Hair follicular keratinocyte (primary cell): ENCODE results near the gene CCDC28B. TPM values are rescaled to one million over a fixed set of nuclear protein-coding genes. Genes with fewer than 3 reads are reported as not detected.

ENCODE experiments used
- total RNA-seq: library from RNA; depleted of rRNA; stranded (reverse); fragments of >200 nt; gene quantifications from 2 replicates; pipeline ENCODE4 v1.2.3, GENCODE V29; 2015

The CCDC28B gene
- 9.0 and 10.8 TPM in 2 replicates for total RNA-seq

DNA sequence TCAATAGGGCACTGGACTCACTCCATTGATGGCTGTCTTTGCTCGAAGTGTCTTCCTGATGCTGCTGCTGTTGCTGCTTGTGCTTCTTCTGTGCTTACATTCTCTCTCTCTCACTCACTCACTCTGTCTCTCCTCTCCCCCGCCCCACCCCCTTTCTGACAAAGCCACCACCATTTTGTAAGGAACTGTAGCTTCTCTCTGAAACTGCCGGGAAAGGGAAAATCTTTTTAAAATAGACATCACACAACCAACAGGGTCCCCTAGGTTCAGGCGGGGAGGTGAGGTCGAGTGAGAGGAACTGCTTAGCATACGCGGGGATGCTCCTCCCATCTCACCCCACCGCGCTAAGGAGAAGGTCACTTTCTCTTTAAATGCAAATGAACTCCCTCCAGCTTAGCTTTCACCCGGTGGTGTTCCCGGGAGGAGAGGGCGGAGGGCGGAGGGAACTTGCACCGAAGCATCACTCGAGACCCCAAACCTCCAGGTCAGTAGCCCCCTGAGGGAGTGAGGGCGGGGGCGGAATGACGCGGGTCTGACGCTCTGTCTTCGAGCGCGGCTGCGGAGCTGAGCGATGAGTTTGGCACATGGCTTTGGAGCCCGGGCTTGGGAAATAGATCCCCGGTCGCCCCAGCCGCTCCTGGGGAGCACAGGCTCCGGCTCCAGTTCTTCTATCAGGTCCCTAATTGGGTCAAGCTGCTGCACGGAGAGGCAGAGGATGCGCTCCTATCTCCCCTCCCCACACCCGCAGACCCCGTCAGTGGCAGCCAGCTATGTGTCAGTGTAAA is at the start of gene CCDC28B:
Gene CCDC28B (plus strand): TSS at position 370 of the 785 bp plus-strand sequence. CDS start 1,341 bp downstream, outside the sequence.

DNA sequence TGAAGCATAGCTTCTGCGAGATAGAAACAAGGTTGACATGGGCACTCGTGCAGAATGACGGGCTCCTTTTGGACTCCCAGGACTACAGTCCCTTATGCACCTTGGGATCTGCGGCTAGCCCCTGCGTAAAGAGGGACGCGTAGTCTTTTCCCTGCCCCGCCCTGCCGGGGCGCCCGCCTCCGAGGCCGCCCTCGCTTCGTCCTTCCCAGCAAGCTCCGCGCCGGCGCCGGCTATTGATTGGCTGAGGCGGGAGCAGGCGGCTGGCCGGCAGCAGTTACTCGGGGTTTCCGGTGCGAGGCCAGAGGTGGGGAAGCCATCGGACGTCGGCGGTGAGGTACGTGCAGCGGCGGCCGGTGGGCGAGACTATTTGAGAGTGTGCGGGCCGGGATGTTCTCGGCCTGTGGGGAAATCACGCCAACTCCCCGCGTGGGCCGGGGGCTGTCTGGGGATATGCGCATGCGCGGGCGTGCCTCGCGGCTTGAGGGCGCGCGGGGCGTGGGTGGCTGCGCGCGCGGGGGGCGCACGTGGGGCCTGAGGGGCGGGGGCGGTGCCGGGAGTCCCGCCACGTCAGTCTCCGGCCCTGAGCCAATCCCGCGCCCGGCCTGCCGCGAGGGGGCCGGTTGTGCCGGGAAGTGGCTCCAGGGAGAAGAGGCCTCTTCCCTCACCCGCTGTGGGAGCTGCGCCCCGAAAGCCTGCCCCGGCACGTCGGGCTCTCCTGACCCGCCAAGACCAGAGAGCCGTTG is 20.8 kb upstream of the CCDC28B start, which contains the start of gene TXLNA:
Gene TXLNA (plus strand): TSS at position 233 of the 743 bp plus-strand sequence. CDS start 671 bp downstream, outside the sequence.

DNA sequence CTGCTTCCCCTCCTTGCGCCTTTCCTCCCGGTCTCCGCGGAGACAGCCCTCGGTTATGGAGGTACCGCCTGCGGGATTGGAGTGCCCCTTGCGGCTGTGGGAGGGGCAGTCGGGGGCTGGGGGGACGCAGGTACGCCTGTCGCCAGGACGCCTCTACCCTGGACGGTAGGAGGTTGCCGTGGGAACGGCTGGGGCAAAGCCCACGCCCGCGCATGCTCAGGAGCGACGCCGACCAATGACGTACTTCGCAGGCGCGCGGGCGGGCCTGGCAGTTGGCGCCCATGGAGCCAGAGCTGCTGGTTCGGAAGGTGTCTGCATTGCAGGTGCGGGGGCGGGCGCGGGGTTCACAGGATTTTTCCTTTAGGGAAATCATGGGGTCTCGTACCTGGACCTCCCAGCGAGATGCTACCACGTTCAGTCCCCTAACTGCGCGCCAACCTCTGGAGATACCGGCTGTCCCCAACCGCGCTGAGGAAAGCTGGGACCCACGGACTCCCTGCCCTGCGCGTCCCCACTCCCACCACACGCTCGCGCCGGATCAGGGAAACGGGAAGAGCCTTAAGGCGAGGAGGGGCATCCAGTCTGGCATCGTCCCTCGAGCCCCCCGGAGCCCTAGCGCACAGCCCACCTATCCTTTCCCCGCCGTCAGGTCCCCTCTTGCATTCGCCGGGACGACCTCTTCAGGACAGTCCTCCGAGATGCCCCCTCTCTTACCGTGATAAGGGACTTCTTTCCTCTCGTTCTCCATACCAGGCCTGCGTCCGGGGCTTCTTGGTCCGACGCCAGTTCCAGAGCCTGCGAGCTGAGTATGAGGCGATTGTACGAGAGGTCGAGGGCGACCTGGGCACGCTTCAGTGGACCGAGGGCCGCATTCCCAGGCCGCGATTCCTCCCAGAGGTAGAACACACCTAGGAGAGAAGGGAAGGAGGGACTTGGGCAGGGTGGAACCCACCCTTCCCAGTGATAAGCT is 5.3 kb downstream of the CCDC28B start, which contains the start of gene IQCC:
Gene IQCC (plus strand): TSS at position 271 of the 970 bp plus-strand sequence. CDS start 11 bp downstream, at position 282.

DNA sequence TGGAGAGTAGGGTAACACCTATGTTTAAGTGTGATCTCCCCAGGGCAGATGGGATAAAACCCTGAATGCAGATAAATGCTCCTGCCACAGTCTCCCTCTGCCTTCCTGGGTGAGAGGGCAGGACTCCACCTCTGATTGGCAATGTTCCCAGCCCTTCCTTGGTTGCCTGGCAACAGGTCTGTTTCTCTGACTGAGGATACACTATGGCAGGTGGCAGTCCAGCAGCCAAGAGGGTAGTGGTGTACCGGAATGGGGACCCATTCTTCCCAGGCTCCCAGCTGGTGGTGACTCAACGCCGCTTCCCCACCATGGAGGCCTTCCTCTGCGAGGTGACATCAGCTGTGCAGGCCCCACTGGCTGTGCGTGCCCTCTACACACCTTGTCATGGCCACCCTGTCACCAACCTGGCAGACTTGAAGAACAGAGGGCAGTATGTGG is 8.5 kb downstream of the CCDC28B start, which contains the start of gene DCDC2B:
Gene DCDC2B (plus strand): TSS at position 199 of the 438 bp plus-strand sequence. CDS start 5 bp downstream, at position 204.

DNA sequence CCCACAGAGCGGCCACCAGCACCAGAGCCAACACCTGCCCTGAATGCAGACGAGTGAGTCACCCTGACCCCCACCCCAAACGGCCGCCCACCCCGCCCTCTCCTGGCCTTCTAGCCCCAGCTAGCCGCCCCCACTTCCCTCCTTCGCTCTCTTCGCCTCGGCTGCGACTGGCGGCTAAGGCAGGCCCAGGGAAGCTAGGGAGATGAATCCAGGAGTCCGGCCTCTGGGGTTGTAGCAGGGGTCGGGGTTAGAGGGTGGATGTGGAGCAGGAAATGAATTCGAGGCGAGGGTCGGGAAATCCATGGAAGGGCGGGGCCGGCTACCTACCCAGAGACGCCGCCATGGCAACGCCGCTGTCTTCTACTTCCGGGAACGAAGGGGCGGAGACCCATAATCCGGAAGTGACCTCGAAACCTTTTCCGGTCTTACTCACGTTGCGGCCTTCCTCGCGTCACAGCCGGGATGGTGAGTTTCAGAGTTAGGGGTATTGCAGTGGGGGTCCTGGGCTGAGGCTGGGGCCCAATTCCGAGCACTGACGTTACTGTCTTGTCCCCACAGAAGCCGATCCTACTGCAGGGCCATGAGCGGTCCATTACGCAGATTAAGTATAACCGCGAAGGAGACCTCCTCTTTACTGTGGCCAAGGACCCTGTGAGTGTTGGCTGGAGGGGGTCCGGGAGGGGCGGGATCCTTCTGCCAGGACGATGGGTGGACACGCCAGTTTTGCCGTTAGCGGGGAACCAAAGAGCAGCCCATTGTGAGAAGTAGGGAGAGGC is 21.8 kb downstream of the CCDC28B start, which contains the start of the genes EIF3I and TMEM234:
Gene EIF3I (plus strand): TSS at position 428 of the 776 bp plus-strand sequence. CDS start 35 bp downstream, at position 463.
Gene TMEM234 (minus strand): TSS at position 374 of the 776 bp plus-strand sequence. CDS start 31 bp downstream, at position 343.

DNA sequence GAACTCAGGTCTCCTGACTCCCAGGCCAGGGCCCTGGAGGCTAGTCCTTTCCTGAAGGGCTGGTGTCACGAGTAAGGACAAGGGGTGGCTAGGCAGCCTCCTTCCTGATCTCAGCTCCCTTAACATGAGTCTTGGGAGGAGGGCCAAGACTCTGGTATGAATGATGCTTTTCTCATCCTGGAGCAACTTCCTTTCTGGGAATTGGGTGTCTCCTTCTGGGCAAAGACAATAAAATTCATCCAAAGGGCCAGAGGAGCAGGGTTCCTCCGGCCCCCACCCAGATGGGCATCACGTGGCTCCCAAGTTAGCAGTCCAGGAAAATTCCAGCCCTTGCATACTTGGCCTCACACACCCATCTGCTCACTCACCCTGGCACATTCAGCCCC is 46.5 kb downstream of the CCDC28B start, which contains the start of gene FAM167B:
Gene FAM167B (plus strand): TSS at position 335 of the 386 bp plus-strand sequence. CDS start 200 bp downstream, outside the sequence.

DNA sequence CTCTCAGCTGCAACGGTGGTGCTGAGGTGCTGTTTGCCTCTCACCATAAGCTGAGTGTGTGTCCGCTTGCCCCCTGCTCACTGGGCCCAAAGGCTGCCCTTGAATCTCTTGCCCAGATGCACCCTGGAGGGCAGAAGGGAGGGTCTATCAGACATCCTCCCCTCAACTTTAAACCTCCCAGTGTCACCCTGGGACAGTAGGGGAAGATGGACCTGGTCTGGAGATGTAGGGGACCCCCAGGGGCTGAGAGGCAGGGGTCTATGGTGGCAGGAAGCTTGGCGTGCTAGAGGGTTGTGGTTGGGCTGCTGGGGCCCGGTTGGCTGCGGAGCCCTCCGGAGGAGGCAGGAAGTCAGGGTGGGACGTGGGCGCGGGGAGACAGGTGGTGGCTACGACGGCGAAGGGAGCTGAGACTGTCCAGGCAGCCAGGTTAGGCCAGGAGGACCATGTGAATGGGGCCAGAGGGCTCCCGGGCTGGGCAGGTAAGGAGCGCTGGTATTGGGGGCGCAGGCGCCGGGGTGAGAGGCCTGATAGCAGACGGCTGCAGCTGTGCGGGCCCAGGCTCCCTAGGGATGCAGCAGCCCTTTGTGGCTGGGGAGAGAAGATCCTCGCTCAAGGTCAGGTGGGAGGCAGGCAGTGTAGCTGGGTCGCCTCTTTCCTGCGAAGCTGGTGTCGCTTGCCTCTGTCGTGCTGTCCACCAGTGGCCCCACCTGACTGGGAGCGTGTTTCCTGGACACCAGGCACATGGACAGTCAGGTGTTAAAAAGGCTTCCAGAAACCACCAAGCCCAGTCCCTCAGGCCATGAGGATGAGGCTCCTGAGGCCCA is 50.7 kb downstream of the CCDC28B start, which contains the start of gene LCK:
Gene LCK (plus strand): TSS at position 373 of the 824 bp plus-strand sequence. CDS start 23,065 bp downstream, outside the sequence.

Other genes with a start within 250 kb of the CCDC28B start
- gene KHDRBS1, start 186.7 kb upstream of the CCDC28B start, total RNA-seq: 70.8 and 87.9 TPM in 2 replicates
- 5.2 and 6.1 TPM in 2 replicates for gene TMEM39B, start 127.7 kb upstream of the CCDC28B start, total RNA-seq
- gene KPNA6, start 92.5 kb upstream of the CCDC28B start, total RNA-seq: 37.1 and 43.7 TPM in 2 replicates
- gene TXLNA, start 20.9 kb upstream of the CCDC28B start, total RNA-seq: 44.2 and 46.2 TPM in 2 replicates
- gene IQCC, start 5.1 kb downstream of the CCDC28B start, total RNA-seq: 0.94 and 4.3 TPM in 2 replicates
- gene DCDC2B, start 8.5 kb downstream of the CCDC28B start, total RNA-seq: not detected in 2 replicates
- 7.2 and 13.5 TPM in 2 replicates for gene TMEM234, start 21.8 kb downstream of the CCDC28B start, total RNA-seq
- 421 and 448 TPM in 2 replicates for gene EIF3I, start 21.8 kb downstream of the CCDC28B start, total RNA-seq
- gene FAM167B, start 46.6 kb downstream of the CCDC28B start, total RNA-seq: not detected in 2 replicates
- gene LCK, start 50.7 kb downstream of the CCDC28B start, total RNA-seq: 0.84 and 0.86 TPM in 2 replicates
- 70.8 and 91.0 TPM in 2 replicates for gene HDAC1, start 91.5 kb downstream of the CCDC28B start, total RNA-seq
- gene MARCKSL1, start 135.6 kb downstream of the CCDC28B start, total RNA-seq: 11.9 and 18.0 TPM in 2 replicates
- gene FAM229A, start 161.9 kb downstream of the CCDC28B start, total RNA-seq: 1.2 and 1.5 TPM in 2 replicates
- gene TSSK3, start 161.9 kb downstream of the CCDC28B start, total RNA-seq: not detected in 2 replicates
- gene BSDC1, start 193.8 kb downstream of the CCDC28B start, total RNA-seq: 34.3 and 51.9 TPM in 2 replicates